Type B pancreatic cell (in vitro differentiated cells): ENCODE measurements around the gene KRTAP6-2. TPM values are rescaled to one million over a fixed set of nuclear protein-coding genes. Genes with fewer than 3 reads are reported as not detected.

Experiments used
- DNase-seq: peaks from one replicate; pipeline ENCODE4 v3.0.0; 2021; ENCODE audit warnings: mixed read lengths; ENCODE audit not compliant: unreplicated experiment; ENCODE audit errors: extremely low spot score
- H3K27ac Mint-ChIP-seq: 2 replicates; pipeline ENCODE4 v1.8.0; 2021; ENCODE audit warnings: mild to moderate bottlenecking, mixed read lengths
- H3K27me3 Mint-ChIP-seq: 2 replicates; pipeline ENCODE4 v1.8.0; 2021; ENCODE audit warnings: mixed read lengths
- H3K36me3 Mint-ChIP-seq: 2 replicates; pipeline ENCODE4 v1.8.0; 2021; ENCODE audit warnings: mixed read lengths
- H3K4me1 Mint-ChIP-seq: one replicate; pipeline ENCODE4 v1.8.0; 2021; ENCODE audit warnings: mixed read lengths; ENCODE audit not compliant: unreplicated experiment
- H3K4me3 Mint-ChIP-seq: 2 replicates; pipeline ENCODE4 v1.8.0; 2021; ENCODE audit warnings: mild to moderate bottlenecking, mixed read lengths
- H3K9me3 Mint-ChIP-seq: 2 replicates; pipeline ENCODE4 v1.8.0; 2021; ENCODE audit warnings: mixed read lengths
- CTCF ChIP-seq: fragments of 200-600 bp; sonication (generic); conservative IDR thresholded peaks from 2 replicates; pipeline ENCODE4 v1.5.0; 2021; ENCODE audit warnings: antibody characterized with exemption, mild to moderate bottlenecking
- total RNA-seq: library from RNA; stranded (reverse); gene quantifications from 2 replicates; pipeline ENCODE4 v1.2.1, GENCODE V29; 2021; ENCODE audit warnings: low replicate concordance

KRTAP6-2 gene
- total RNA-seq, 1 donor from 2014 or later = not detected

GRCh38 chr21:30577766-30578165 is 20.9 kb downstream of the KRTAP6-2 start:
- no peak for DNase-seq
- no peaks in the 10 kb centered on the region for H3K4me1 Mint-ChIP-seq
- H3K36me3 Mint-ChIP-seq = no peaks in the 10 kb centered on the region
- no peaks in the 10 kb centered on the region for H3K9me3 Mint-ChIP-seq
- no peaks in the 10 kb centered on the region for H3K27me3 Mint-ChIP-seq
- H3K27ac Mint-ChIP-seq = no peak overlapping the region
- no peak overlapping the region for H3K4me3 Mint-ChIP-seq
- no peak for TF ChIP-seq CTCF

GRCh38 chr21:30567617-30568016 is 31.1 kb downstream of the KRTAP6-2 start:
- Mint-ChIP-seq H3K27me3 (no peaks in the 10 kb centered on the region), H3K9me3 (no peaks in the 10 kb centered on the region), H3K4me1 (no peaks in the 10 kb centered on the region), H3K4me3 (no peak overlapping the region), H3K36me3 (no peaks in the 10 kb centered on the region), H3K27ac (no peak overlapping the region)
- TF ChIP-seq CTCF = no peak
- no peak for DNase-seq

GRCh38 chr21:30563630-30564029 is 35.1 kb downstream of the KRTAP6-2 start:
- no peaks in the 10 kb centered on the region for H3K27me3 Mint-ChIP-seq
- H3K9me3 Mint-ChIP-seq = no peaks in the 10 kb centered on the region
- H3K4me3 Mint-ChIP-seq = no peak overlapping the region
- TF ChIP-seq CTCF = no peak
- no peaks in the 10 kb centered on the region for H3K36me3 Mint-ChIP-seq
- no peak overlapping the region for H3K27ac Mint-ChIP-seq
- no peaks in the 10 kb centered on the region for H3K4me1 Mint-ChIP-seq
- DNase-seq = no peak

- no peak overlapping the region for H3K4me3 Mint-ChIP-seq
- no peak overlapping the region for H3K27ac Mint-ChIP-seq
- no peaks in the 10 kb centered on the region for H3K4me1 Mint-ChIP-seq
- no peaks in the 10 kb centered on the region for H3K27me3 Mint-ChIP-seq
- no peak for TF ChIP-seq CTCF
- DNase-seq = no peak
- H3K36me3 Mint-ChIP-seq = no peaks in the 10 kb centered on the region
- no peaks in the 10 kb centered on the region for H3K9me3 Mint-ChIP-seq
Observed at GRCh38 chr21:30563072-30563471, 35.6 kb downstream of the KRTAP6-2 start.

GRCh38 chr21:30561957-30562356 is 36.7 kb downstream of the KRTAP6-2 start:
- no peaks in the 10 kb centered on the region for H3K36me3 Mint-ChIP-seq
- no peaks in the 10 kb centered on the region for H3K27me3 Mint-ChIP-seq
- H3K9me3 Mint-ChIP-seq = no peaks in the 10 kb centered on the region
- H3K4me3 Mint-ChIP-seq = no peak overlapping the region
- no peak for DNase-seq
- no peak for TF ChIP-seq CTCF
- H3K27ac Mint-ChIP-seq = peak overlapping the region; percentile 31
- no peaks in the 10 kb centered on the region for H3K4me1 Mint-ChIP-seq

GRCh38 chr21:30561264-30561895 is 37.3 kb downstream of the KRTAP6-2 start, which contains the start of gene KRTAP19-7:
Gene KRTAP19-7, minus strand, starts transcription at chr21:30561314. Its CDS starts 25 bp downstream, at chr21:30561289.
- no peak within 1 kb of the TSS for H3K4me3 Mint-ChIP-seq
- H3K27me3 Mint-ChIP-seq = no peaks in the 10 kb centered on the region
- peak within 1 kb of the TSS; percentile 31 for H3K27ac Mint-ChIP-seq
- H3K36me3 Mint-ChIP-seq = no peaks in the 10 kb centered on the region
- no peak for DNase-seq
- no peak for TF ChIP-seq CTCF
- no peaks in the 10 kb centered on the region for H3K4me1 Mint-ChIP-seq
- H3K9me3 Mint-ChIP-seq = no peaks in the 10 kb centered on the region
